GM18873 (cell line): ENCODE data around the gene PPP1R37.

ENCODE experiments used
- ATAC-seq: cut with Tn5 transposase; IDR thresholded peaks from one replicate; pipeline ENCODE4 v1.9.1; 2021; ENCODE audit warnings: mild to moderate bottlenecking, moderate library complexity, moderate number of reproducible peaks; ENCODE audit not compliant: unreplicated experiment, low FRiP score

The PPP1R37 gene

DNA sequence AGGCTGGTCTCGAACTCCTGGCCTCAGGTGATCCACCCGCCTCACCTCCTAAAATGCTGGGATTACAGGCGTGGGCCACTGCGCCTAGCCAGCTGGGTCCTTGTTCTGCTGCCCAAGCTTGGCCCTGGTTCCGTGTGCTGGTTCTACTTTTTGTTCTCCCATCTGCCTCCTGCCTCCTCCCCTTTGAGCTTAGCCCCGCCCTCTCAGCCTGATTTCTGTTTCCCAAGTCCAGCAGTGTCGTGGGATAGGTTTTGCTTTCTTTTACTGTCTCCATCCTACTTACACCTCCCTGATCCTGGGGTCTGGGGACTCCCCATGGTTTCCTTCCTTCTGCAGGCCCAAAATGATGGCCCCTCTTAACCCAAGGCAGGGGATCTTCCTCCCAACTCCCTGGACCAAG is 88.0 kb downstream of the PPP1R37 start:
- no peak for ATAC-seq

DNA sequence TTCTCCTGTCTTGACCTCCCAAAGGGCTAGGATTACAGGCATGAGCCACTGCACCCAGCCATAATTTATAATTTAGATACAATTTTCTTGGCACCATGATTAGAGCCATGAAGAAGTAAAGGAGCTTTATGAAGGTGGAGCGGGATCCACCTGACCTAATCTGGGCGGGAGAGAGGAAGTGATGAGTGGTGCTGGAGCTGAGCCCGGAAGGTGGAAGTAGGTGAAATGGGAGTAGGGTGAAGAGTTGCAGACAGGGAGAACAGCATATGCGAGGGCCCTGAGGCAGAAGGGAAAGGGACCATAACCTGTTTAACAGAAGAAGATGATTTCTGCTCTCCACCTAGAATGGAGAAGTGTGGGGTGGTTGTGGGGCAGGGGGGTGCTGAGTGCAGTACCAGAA is 89.8 kb downstream of the PPP1R37 start:
- ATAC-seq = no peak

DNA sequence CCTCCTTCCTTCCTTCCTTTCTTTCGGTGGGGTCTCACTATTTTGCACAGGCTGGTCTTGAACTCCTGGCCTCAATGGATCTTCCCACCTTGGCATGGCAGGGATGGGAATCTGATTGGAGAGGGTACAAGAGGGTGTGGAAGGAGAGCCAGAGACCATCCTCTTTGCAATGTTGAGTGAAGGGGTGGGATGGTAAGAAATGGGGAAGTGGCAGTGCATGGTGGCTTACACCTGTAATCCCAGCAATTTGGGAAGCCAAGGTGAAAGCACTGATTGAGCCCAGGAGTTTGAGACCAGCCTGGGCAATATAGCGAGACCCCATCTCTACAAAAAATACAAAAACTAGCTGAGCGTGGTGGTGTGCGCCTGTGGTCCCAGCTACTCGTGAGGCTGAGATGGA is 91.1 kb downstream of the PPP1R37 start:
- no peak for ATAC-seq

DNA sequence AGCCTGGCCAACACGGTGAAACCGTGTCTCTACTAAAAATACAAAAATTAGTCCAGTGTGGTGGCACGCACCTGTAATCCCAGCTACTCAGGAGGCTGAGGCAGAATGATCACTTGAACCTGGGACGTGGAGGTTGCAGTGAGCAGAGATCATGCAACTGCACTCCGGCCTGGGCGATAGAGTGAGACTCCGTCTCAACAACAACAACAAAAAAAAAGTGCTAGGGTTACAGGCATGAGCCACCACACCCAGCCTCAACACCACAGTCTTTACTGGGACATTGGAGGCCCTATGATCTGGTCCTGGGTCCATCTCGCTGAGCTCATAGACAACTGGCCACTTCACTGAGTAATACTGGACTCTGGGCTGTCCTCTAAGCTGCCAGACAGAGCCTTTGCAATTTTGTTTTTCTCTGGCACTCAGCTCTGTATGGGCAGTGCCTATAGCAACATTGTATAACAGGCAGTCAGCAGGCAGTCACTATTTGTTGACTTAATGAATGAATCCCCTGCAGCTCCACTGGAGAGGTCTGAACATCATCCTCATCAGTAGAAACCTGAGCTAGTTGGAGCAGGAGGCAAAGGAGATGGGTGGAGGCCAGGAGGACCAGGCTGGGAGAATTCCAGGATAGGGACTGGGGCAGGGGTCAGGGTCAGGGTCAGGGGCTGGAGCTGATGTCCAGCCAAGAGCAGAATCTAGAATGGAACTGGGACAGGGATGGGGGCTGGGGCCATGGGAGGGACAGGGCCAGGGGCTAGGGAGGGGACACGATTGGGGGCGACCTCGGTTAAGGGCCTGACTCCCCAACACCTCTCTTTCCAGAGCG is 93.7 kb downstream of the PPP1R37 start:
- no peak for ATAC-seq

DNA sequence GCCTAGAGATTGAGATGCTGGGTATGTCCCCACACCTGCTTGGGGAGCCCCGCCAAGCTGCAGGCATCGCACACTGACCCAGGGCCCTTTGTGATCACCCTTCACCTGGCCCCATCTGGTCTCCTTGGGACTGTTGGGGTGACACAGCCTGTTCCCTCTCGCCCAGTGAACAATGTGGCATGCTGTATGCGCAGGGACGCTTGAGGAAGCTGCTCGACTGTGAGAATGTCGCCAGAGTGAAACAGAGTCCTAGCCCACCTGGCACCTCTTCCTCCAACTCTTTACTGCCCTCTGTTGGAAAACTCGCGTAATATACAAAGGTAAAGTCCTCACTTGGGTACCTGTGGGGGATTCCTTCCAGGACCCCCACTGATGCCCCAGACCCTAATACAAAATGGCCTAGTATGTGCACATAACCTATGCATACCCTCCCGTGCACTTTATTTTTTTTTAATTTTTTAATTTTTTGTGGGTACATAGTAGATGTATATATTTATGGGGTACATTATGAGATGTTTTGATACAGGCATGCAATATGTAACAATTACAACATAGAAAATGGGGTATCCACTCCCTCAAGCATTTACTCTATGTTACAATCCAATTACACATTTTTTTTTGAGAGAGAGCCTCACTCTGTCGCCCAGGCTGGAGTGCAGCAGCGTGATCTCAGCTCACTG is 94.6 kb downstream of the PPP1R37 start:
- ATAC-seq = no peak

DNA sequence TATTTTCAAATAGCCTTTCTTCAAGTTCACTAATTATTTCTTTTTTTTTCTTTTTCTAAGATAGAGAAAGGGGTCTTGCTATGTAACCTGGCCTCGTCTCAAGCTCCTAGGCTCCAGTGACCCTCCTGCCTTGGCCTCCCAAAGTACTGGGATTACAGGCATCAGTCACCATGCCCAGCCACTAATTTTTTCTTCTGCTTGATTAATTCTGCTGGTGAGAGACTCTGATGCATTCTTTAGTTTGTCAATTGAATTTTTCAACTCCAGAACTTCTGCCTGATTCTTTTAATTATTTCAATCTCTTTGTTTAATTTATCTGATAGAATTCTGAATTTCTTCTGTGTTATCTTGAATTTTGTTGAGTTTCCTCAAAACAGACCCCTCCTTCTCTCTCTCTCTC is 97.0 kb downstream of the PPP1R37 start:
- no peak for ATAC-seq

DNA sequence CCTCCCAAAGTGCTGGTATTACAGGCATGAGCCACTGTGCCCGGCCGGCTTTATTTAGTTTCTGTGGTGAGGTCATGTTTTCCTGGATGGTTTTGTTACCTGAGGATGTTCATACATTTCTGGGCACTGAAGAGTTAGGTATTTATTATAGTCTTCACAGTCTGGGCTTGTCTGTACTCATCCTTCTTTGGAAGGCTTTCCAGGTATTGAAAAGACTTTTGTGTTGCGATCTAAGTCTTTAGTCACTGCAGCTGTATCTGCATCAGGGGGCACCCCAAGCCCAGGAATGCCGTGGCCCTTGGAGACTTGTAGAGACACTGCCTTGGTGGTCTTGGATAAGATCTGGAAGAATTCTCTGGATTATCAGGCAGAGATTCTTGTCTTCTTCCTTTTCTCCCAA is 98.4 kb downstream of the PPP1R37 start:
- no peak for ATAC-seq

DNA sequence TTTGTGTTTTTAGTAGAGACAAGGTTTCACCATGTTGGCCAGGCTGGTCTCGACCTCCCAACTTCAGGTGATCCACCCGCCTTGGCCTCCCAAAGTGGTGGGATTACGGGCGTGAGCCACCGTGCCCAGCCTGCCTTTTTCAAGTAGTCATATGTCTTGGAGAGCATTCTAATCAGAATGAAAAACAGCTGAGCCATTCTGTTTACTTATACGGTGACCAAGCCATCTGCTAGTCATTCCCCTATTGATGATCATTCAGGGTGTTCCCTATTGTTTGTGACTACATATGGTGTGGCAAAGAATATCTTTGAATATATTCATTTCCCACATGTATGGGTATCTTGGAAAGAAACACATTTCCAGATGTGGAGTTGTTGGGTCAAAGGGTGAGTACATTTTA is 102.8 kb downstream of the PPP1R37 start:
- ATAC-seq = no peak
